HEK293 (cell line): Measurements from ENCODE around the gene AIFM3.

Experiments used
- ATF2 ChIP-seq: fragments of 450-650 bp; formaldehyde crosslinking; IDR thresholded peaks from 2 replicates; pipeline ENCODE4 v1.5.1; 2016; ENCODE audit warnings: missing biosample characterization, missing genetic modification characterization, low read depth
- CTCF ChIP-seq: fragments of 450-650 bp; formaldehyde crosslinking; IDR thresholded peaks from 2 replicates; pipeline ENCODE4 v1.5.1; 2016; ENCODE audit warnings: missing biosample characterization, missing genetic modification characterization
- EGR2 ChIP-seq: fragments of 450-650 bp; formaldehyde crosslinking; IDR thresholded peaks from 2 replicates; pipeline ENCODE4 v1.5.1; 2016; ENCODE audit warnings: low read depth, missing biosample characterization, missing genetic modification characterization
- SETDB1 ChIP-seq: IDR thresholded peaks from one replicate; pipeline ENCODE4 v1.6.1; 2017; ENCODE audit warnings: mild to moderate bottlenecking, low read length, moderate library complexity, mixed read lengths; ENCODE audit not compliant: insufficient read length
- ZBTB7A ChIP-seq: fragments of 450-650 bp; formaldehyde crosslinking; IDR thresholded peaks from 2 replicates; pipeline ENCODE4 v1.5.1; 2016; ENCODE audit warnings: low read depth, missing biosample characterization, missing genetic modification characterization
- ZFP37 ChIP-seq: fragments of 450-650 bp; formaldehyde crosslinking; IDR thresholded peaks from 2 replicates; pipeline ENCODE4 v1.5.1; 2016; ENCODE audit warnings: missing biosample characterization, missing genetic modification characterization
- ZNF121 ChIP-seq: fragments of 450-650 bp; formaldehyde crosslinking; IDR thresholded peaks from 2 replicates; pipeline ENCODE4 v1.5.1; 2016; ENCODE audit warnings: missing biosample characterization, missing genetic modification characterization
- ZNF280D ChIP-seq: fragments of 450-650 bp; formaldehyde crosslinking; IDR thresholded peaks from 2 replicates; pipeline ENCODE4 v1.5.1; 2016; ENCODE audit warnings: missing biosample characterization, missing genetic modification characterization
- ZNF335 ChIP-seq: fragments of 450-650 bp; formaldehyde crosslinking; conservative IDR thresholded peaks from 2 replicates; pipeline ENCODE4 v1.5.1; 2016; ENCODE audit warnings: missing biosample characterization, missing genetic modification characterization
- ZNF548 ChIP-seq: fragments of 450-650 bp; formaldehyde crosslinking; IDR thresholded peaks from 2 replicates; pipeline ENCODE4 v1.5.1; 2016; ENCODE audit warnings: missing biosample characterization, missing genetic modification characterization
- ZNF561 ChIP-seq: fragments of 450-650 bp; IDR thresholded peaks from 2 replicates; pipeline ENCODE4 v1.5.1; 2018; ENCODE audit warnings: missing biosample characterization, missing genetic modification characterization, borderline replicate concordance
- ZNF626 ChIP-seq: fragments of 450-650 bp; sonication (Bioruptor Pico); formaldehyde crosslinking; IDR thresholded peaks from 2 replicates; pipeline ENCODE4 v1.5.1; 2018; ENCODE audit warnings: missing biosample characterization, missing genetic modification characterization, inconsistent platforms
- ZNF629 ChIP-seq: fragments of 450-650 bp; formaldehyde crosslinking; IDR thresholded peaks from 2 replicates; pipeline ENCODE4 v1.5.1; 2017; ENCODE audit warnings: missing biosample characterization, missing genetic modification characterization
- ZNF768 ChIP-seq: fragments of 450-650 bp; formaldehyde crosslinking; IDR thresholded peaks from 2 replicates; pipeline ENCODE4 v1.5.1; 2018; ENCODE audit warnings: missing biosample characterization, mild to moderate bottlenecking, missing genetic modification characterization

GRCh38 chr22:21001601-21002325, 34.7 kb downstream of the AIFM3 start, which contains the start of gene THAP7:
- TF ChIP-seq CTCF (tag by site-specific recombination) = 0 out of 2 replicates have a peak, but pooled peaks have one; percentile 34
- TF ChIP-seq ZNF629 (tag by site-specific recombination) = peak; percentile 74; the same call in 1 of the 2 replicates
- no peak for TF ChIP-seq SETDB1
- TF ChIP-seq ZNF335 (tag by site-specific recombination) = 0 out of 2 replicates have a peak, but pooled peaks have one; percentile 8
- no peak; the same call in none of the 2 replicates for TF ChIP-seq ZNF561
- TF ChIP-seq ZNF768 = no peak
- no peak for TF ChIP-seq ZNF121
- TF ChIP-seq ZNF626 (tag by site-specific recombination) = no peak
- no peak for TF ChIP-seq ATF2
- no peak; the same call in 1 of the 2 replicates for TF ChIP-seq ZBTB7A (tag by site-specific recombination)
- no peak for TF ChIP-seq ZNF548 (tag by site-specific recombination)
- peak; percentile 50 for TF ChIP-seq ZFP37 (tag by site-specific recombination)
- peak; percentile 54; the same call in 1 of the 2 replicates for TF ChIP-seq EGR2 (tag by site-specific recombination)
- no peak for TF ChIP-seq ZNF280D (tag by site-specific recombination)
